Measurements from ENCODE around the gene MUC5AC. TPM values are rescaled to one million over a fixed set of nuclear protein-coding genes. Genes with fewer than 3 reads are reported as not detected.
"Not testable (repeated sequence)": the region's sequence is repeated elsewhere in the genome, so short reads cannot be mapped to it uniquely, and the experiment has no call there.

Gene MUC5AC
- total RNA-seq, 1 donor from 2014 or later = not detected

GRCh38 chr11:1171223-1171984 is 13.7 kb downstream of the MUC5AC start:
- peaks cover 4% of the 10 kb centered on the region for H3K36me3 Mint-ChIP-seq (ENCODE audit: low read depth, unreplicated experiment)
- H3K27me3 Mint-ChIP-seq (ENCODE audit: unreplicated experiment) = peaks cover 7% of the 10 kb centered on the region
- no peak for TF ChIP-seq CTCF (IDR thresholded peaks at IDR 0.05; ENCODE audit: unreplicated experiment)
- peaks cover 6% of the 10 kb centered on the region for H3K4me1 Mint-ChIP-seq (ENCODE audit: unreplicated experiment)
- no peak overlapping the region for H3K27ac Mint-ChIP-seq (ENCODE audit: unreplicated experiment)
- peaks cover 6% of the 10 kb centered on the region for H3K9me3 Mint-ChIP-seq (ENCODE audit: unreplicated experiment)
- H3K4me3 Mint-ChIP-seq (ENCODE audit: unreplicated experiment) = no peak overlapping the region
- no peak for DNase-seq (ENCODE audit: low spot score)

GRCh38 chr11:1171985-1172728 is 14.4 kb downstream of the MUC5AC start:
- peaks cover 4% of the 10 kb centered on the region for H3K36me3 Mint-ChIP-seq (ENCODE audit: low read depth, unreplicated experiment)
- no peak for DNase-seq (ENCODE audit: low spot score)
- peaks cover 7% of the 10 kb centered on the region for H3K27me3 Mint-ChIP-seq (ENCODE audit: unreplicated experiment)

GRCh38 chr11:1172729-1173117 is 15.0 kb downstream of the MUC5AC start:
- no peak overlapping the region for H3K4me3 Mint-ChIP-seq (ENCODE audit: unreplicated experiment)
- H3K4me1 Mint-ChIP-seq (ENCODE audit: unreplicated experiment) = peaks cover 6% of the 10 kb centered on the region
- H3K36me3 Mint-ChIP-seq (ENCODE audit: low read depth, unreplicated experiment) = peaks cover 4% of the 10 kb centered on the region
- peaks cover 6% of the 10 kb centered on the region for H3K9me3 Mint-ChIP-seq (ENCODE audit: unreplicated experiment)
- DNase-seq (ENCODE audit: low spot score) = no peak
- peaks cover 7% of the 10 kb centered on the region for H3K27me3 Mint-ChIP-seq (ENCODE audit: unreplicated experiment)
- TF ChIP-seq CTCF (IDR thresholded peaks at IDR 0.05; ENCODE audit: unreplicated experiment) = no peak
- H3K27ac Mint-ChIP-seq (ENCODE audit: unreplicated experiment) = no peak overlapping the region

More at GRCh38 chr11:1171985-1172728, 14.4 kb downstream of the MUC5AC start:
- Mint-ChIP-seq H3K4me1 (ENCODE audit: unreplicated experiment) (peaks cover 6% of the 10 kb centered on the region), H3K27ac (ENCODE audit: unreplicated experiment) (no peak overlapping the region), H3K4me3 (ENCODE audit: unreplicated experiment) (no peak overlapping the region), H3K9me3 (ENCODE audit: unreplicated experiment) (peaks cover 6% of the 10 kb centered on the region)
- TF ChIP-seq CTCF (IDR thresholded peaks at IDR 0.05; ENCODE audit: unreplicated experiment) = no peak

DNA sequence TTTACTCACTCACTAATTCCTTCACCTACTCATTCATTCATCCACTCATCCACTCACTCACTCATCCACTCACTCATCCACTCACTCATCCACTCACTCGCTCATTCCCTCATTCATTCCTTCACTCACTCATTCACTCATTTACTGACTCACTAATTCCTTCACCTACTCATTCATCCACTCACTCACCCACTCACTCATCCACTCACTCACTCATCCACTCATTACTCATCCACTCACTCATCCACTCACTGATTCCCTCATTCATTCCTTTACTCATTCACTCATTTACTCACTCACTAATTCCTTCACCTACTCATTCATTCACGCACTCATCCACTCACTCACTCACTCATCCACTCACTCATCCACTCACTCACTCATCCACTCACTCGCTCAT is 15.6 kb downstream of the MUC5AC start:
- H3K4me1 Mint-ChIP-seq (ENCODE audit: unreplicated experiment); DNase-seq (ENCODE audit: low spot score); H3K27me3 Mint-ChIP-seq (ENCODE audit: unreplicated experiment); H3K9me3 Mint-ChIP-seq (ENCODE audit: unreplicated experiment); H3K27ac Mint-ChIP-seq (ENCODE audit: unreplicated experiment); H3K4me3 Mint-ChIP-seq (ENCODE audit: unreplicated experiment); H3K36me3 Mint-ChIP-seq (ENCODE audit: low read depth, unreplicated experiment): not testable (repeated sequence)

- H3K9me3 Mint-ChIP-seq (ENCODE audit: unreplicated experiment) = peaks cover 6% of the 10 kb centered on the region
- no peak overlapping the region for H3K4me3 Mint-ChIP-seq (ENCODE audit: unreplicated experiment)
- peaks cover 6% of the 10 kb centered on the region for H3K4me1 Mint-ChIP-seq (ENCODE audit: unreplicated experiment)
- peaks cover 7% of the 10 kb centered on the region for H3K27me3 Mint-ChIP-seq (ENCODE audit: unreplicated experiment)
- DNase-seq (ENCODE audit: low spot score) = no peak
- H3K27ac Mint-ChIP-seq (ENCODE audit: unreplicated experiment) = no peak overlapping the region
- peaks cover 4% of the 10 kb centered on the region for H3K36me3 Mint-ChIP-seq (ENCODE audit: low read depth, unreplicated experiment)
- no peak for TF ChIP-seq CTCF (IDR thresholded peaks at IDR 0.05; ENCODE audit: unreplicated experiment)
These were observed 17.0 kb downstream of the MUC5AC start for GRCh38 chr11:1174441-1175370.
